Lower leg skin (tissue), 4 donors: ENCODE results near the gene POC1A. TPM values are rescaled to one million over a fixed set of nuclear protein-coding genes. Genes with fewer than 3 reads are reported as not detected.
A peak's percentile ranks its signal among the peaks of the same experiment; 100 is the strongest.

Experiments used
- DNase-seq, 2 donors: peaks; one replicate each; pipeline ENCODE4 v3.0.0-alpha.2; 2019; ENCODE audit warnings: low spot score in 2 of 2
- H3K4me3 ChIP-seq: fragments of 200-600 bp; sonication (generic); 2 replicates; pipeline ENCODE4 v1.5.1; 2017; ENCODE audit warnings: mild to moderate bottlenecking, low read depth; ENCODE audit not compliant: poor library complexity, severe bottlenecking
- POLR2A ChIP-seq, 2 donors: fragments of 450-650 bp; IDR thresholded peaks; one replicate each; pipeline ENCODE4 v1.6.1; 2016 to 2017; ENCODE audit warnings: antibody characterized with exemption in 2 of 2, mild to moderate bottlenecking in 1 of 2, moderate library complexity in 1 of 2
- WGBS, 2 donors: methylation state at CpG; one replicate each; pipeline ENCODE4 v1.1.5; 2018; 5-methylcytosine and 5-hydroxymethylcytosine counted together
- intact Hi-C: fragments of 100-400 bp; cut with DNase I; formaldehyde crosslinking; loops from one replicate; pipeline ENCODE4 v1.15.0; 2023; ENCODE audit warnings: low total_unique reads
- total RNA-seq, 4 donors: library from RNA; depleted of rRNA; stranded (reverse); fragments of >200 nt; gene quantifications; one replicate each; pipeline ENCODE4 v1.1.0, GENCODE V29; 2016
- TF ChIP-seq, protein P1 (sequence below), 3 donors: fragments of 450-650 bp; IDR thresholded peaks; one replicate each; pipeline ENCODE4 v1.5.1; 2016; ENCODE audit warnings: antibody characterized with exemption in 3 of 3, mild to moderate bottlenecking in 3 of 3, moderate library complexity in 2 of 3

The POC1A gene
- total RNA-seq, 4 donors from 2014 or later = 1.6 to 4.9 (median 1.9) TPM

- no peak overlapping the region for H3K4me3 ChIP-seq
- no peak for DNase-seq
- TF ChIP-seq, protein P1, sequence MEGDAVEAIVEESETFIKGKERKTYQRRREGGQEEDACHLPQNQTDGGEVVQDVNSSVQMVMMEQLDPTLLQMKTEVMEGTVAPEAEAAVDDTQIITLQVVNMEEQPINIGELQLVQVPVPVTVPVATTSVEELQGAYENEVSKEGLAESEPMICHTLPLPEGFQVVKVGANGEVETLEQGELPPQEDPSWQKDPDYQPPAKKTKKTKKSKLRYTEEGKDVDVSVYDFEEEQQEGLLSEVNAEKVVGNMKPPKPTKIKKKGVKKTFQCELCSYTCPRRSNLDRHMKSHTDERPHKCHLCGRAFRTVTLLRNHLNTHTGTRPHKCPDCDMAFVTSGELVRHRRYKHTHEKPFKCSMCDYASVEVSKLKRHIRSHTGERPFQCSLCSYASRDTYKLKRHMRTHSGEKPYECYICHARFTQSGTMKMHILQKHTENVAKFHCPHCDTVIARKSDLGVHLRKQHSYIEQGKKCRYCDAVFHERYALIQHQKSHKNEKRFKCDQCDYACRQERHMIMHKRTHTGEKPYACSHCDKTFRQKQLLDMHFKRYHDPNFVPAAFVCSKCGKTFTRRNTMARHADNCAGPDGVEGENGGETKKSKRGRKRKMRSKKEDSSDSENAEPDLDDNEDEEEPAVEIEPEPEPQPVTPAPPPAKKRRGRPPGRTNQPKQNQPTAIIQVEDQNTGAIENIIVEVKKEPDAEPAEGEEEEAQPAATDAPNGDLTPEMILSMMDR (IDR thresholded peaks at IDR 0.05) = no peak
- no peak for TF ChIP-seq POLR2A (IDR thresholded peaks at IDR 0.05)
- WGBS, 2 donors = 43 to 54% methylated on average over 4 of the region's 4 CpGs
- intact Hi-C loops = no loop called here
These were observed 28.2 kb downstream of the POC1A start for GRCh38 chr3:52126036-52126435.

- no peak overlapping the region for H3K4me3 ChIP-seq
- intact Hi-C loops = loop anchor here (5.0 kb wide), 1 partner anchor 122 kb away; no protein-coding TSS in a partner anchor
- TF ChIP-seq, protein P1 (IDR thresholded peaks at IDR 0.05) = no peak
- TF ChIP-seq POLR2A (IDR thresholded peaks at IDR 0.05) = no peak
- no peak for DNase-seq
- 95 to 98% methylated on average over 8 of the region's 8 CpGs for WGBS, 2 donors
These were observed 29.5 kb downstream of the POC1A start for GRCh38 chr3:52124766-52125165.

DNA sequence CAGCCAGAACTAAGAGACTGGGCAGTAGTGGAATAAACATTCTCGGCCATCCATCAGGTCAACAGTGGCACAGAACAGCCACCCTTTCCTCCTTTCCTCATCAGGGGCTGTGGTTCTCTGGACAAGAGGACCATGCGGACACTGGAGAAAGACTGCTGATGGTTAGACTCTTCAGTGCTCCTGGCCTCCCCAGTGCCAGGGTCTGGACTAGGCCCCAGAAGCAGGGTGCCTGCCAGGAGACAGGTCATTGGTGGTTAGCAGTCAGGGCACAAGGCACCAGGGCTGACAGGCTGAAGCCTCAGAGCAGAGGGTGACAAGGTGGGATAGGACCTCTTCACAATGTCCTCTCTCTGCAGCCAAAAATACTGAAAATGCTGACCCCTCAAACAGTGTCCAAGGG, 30.1 kb downstream of the POC1A start:
- 93 to 96% methylated on average over 2 of the region's 2 CpGs for WGBS, 2 donors
- no peak for DNase-seq
- intact Hi-C loops = loop anchor here (5.0 kb wide), 1 partner anchor 122 kb away; no protein-coding TSS in a partner anchor
- TF ChIP-seq, protein P1 (IDR thresholded peaks at IDR 0.05) = no peak
- no peak overlapping the region for H3K4me3 ChIP-seq

GRCh38 chr3:52123106-52123725, 31.0 kb downstream of the POC1A start:
- TF ChIP-seq, protein P1 (IDR thresholded peaks at IDR 0.05) = peak in 1 of 3 donors; percentile 85
- no peak for TF ChIP-seq POLR2A (IDR thresholded peaks at IDR 0.05)
- intact Hi-C loops = loop anchor here (5.0 kb wide), 1 partner anchor 121 kb away; no protein-coding TSS in a partner anchor
- DNase-seq = peak; percentile 51 to 95
- 46 to 59% methylated on average over 9 of the region's 10 CpGs for WGBS, 2 donors
- H3K4me3 ChIP-seq = no peak overlapping the region

DNA sequence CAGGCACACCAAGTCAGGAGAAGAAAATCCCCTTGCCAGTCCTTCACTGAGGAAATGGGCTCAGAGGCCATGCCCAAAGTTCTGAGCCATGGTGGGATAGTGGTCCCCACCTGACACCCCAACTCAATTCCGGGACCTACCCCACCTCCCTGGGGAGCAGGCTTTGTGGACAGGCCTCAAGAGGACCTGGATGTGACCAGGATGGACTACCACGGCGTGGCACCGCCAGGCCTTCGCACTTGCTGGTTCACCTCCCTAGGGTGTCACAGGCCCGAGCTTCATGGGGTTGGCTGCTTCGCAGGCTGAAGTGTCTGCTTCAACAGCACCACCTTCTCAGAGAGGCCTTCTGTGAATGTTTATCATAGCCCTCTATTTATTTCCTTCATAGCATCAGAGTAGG, 31.7 kb downstream of the POC1A start:
- intact Hi-C loops = loop anchor here (5.0 kb wide), 1 partner anchor 120 kb away; no protein-coding TSS in a partner anchor

More for the DNA sequence above, 31.7 kb downstream of the POC1A start:
- TF ChIP-seq, protein P1 (IDR thresholded peaks at IDR 0.05) = no peak
- no peak for TF ChIP-seq POLR2A (IDR thresholded peaks at IDR 0.05)
- no peak overlapping the region for H3K4me3 ChIP-seq
- DNase-seq = no peak
- 98 to 100% methylated on average over 7 of the region's 7 CpGs for WGBS, 2 donors
